GM19438 (cell line): ENCODE data around the gene AQP7.
"Not testable (repeated sequence)": the region's sequence is repeated elsewhere in the genome, so short reads cannot be mapped to it uniquely, and the experiment has no call there.

Experiments used
- ATAC-seq: cut with Tn5 transposase; IDR thresholded peaks from one replicate; pipeline ENCODE4 v1.9.1; 2021; ENCODE audit warnings: low read depth; ENCODE audit not compliant: unreplicated experiment

The AQP7 gene

GRCh38 chr9:33402371-33402770, at the start of gene AQP7:
Gene AQP7, minus strand, starts transcription at chr9:33402568. Its CDS starts 1,306 bp downstream, at chr9:33401262.
- not testable (repeated sequence) for ATAC-seq

- no peak for ATAC-seq
Measured at GRCh38 chr9:33450621-33451146, 48.3 kb upstream of the AQP7 start.

GRCh38 chr9:33449715-33450114, 47.3 kb upstream of the AQP7 start:
- ATAC-seq: no peak

GRCh38 chr9:33447799-33448553, 45.6 kb upstream of the AQP7 start:
- no peak for ATAC-seq

GRCh38 chr9:33446946-33447798, 44.8 kb upstream of the AQP7 start, which contains the start of gene AQP3:
Gene AQP3, minus strand, starts transcription at chr9:33447593. Its CDS starts 63 bp downstream, at chr9:33447530.
- peak; percentile 25 for ATAC-seq

- ATAC-seq: peak; percentile 89
Measured at GRCh38 chr9:33446240-33446945, 44.0 kb upstream of the AQP7 start.

GRCh38 chr9:33445389-33446239, 43.2 kb upstream of the AQP7 start:
- no peak for ATAC-seq

- ATAC-seq: no peak
Measured at GRCh38 chr9:33443464-33444154, 41.2 kb upstream of the AQP7 start.

- ATAC-seq: no peak
Measured at GRCh38 chr9:33443047-33443446, 40.7 kb upstream of the AQP7 start.

- ATAC-seq: no peak
Measured at GRCh38 chr9:33442125-33442524, 39.8 kb upstream of the AQP7 start.

- ATAC-seq: no peak
Measured at GRCh38 chr9:33440609-33441008, 38.2 kb upstream of the AQP7 start.

GRCh38 chr9:33440204-33440603, 37.8 kb upstream of the AQP7 start:
- ATAC-seq: no peak

- no peak for ATAC-seq
Measured at GRCh38 chr9:33439731-33440130, 37.4 kb upstream of the AQP7 start.

GRCh38 chr9:33438926-33439680, 36.7 kb upstream of the AQP7 start:
- ATAC-seq: no peak

- ATAC-seq: no peak
Measured at GRCh38 chr9:33437898-33438297, 35.5 kb upstream of the AQP7 start.

- no peak for ATAC-seq
Measured at GRCh38 chr9:33437205-33437604, 34.8 kb upstream of the AQP7 start.

GRCh38 chr9:33436445-33436844, 34.1 kb upstream of the AQP7 start:
- no peak for ATAC-seq

- ATAC-seq: no peak
Measured at GRCh38 chr9:33435821-33436277, 33.5 kb upstream of the AQP7 start.
